Epithelial cell of proximal tubule (primary cell): ENCODE data around the gene CHN2. TPM values are rescaled to one million over a fixed set of nuclear protein-coding genes. Genes with fewer than 3 reads are reported as not detected.

Experiments
- DNase-seq: peaks from one replicate; pipeline ENCODE4 v3.0.0-alpha.2; 2011; ENCODE audit warnings: low read depth
- H3K4me3 ChIP-seq: 2 replicates; pipeline ENCODE4 v1.5.1; 2011; ENCODE audit warnings: low read depth, mild to moderate bottlenecking, low read length
- total RNA-seq: library from RNA; depleted of rRNA; stranded (reverse); fragments of >200 nt; gene quantifications from 2 replicates; pipeline ENCODE4 v1.2.3, GENCODE V29; 2015
- TF ChIP-seq, protein P1 (sequence below): conservative IDR thresholded peaks from 2 replicates; pipeline ENCODE4 v1.5.1; 2012; ENCODE audit warnings: low read depth, mild to moderate bottlenecking, low read length

The CHN2 gene
- total RNA-seq, 1 donor from 2014 or later: 0.35 TPM

DNA sequence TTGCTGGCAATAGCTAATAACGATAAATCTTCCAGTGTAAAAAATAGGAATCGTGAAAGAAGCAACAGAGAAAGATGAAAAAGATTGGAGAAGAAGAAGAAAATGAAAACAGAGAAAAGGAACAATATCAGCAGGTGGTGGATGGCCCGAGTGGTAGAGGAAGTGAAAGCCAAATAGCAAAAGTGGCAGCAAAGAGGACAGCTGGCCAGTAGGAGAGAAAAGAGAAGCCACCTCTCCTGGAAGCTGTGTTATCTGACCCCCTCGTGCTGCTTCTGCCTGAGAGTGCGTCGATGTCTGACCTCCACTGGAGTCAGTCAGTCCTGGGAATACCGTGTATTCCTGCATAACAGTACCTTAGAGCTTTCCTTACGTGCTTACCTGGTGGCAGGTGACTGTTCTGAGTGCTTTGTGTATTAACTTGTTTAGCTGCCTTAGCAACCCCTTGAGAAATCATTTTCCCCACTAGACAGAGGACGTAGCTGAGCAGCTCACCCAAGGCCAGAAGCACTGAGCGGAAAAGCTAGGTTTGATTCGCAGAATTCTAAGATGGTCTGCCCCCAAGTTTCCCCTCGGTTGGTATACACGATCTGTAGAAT is 88.3 kb downstream of the CHN2 start:
- DNase-seq: no peak
- H3K4me3 ChIP-seq: no peak overlapping the region
- TF ChIP-seq, protein P1, sequence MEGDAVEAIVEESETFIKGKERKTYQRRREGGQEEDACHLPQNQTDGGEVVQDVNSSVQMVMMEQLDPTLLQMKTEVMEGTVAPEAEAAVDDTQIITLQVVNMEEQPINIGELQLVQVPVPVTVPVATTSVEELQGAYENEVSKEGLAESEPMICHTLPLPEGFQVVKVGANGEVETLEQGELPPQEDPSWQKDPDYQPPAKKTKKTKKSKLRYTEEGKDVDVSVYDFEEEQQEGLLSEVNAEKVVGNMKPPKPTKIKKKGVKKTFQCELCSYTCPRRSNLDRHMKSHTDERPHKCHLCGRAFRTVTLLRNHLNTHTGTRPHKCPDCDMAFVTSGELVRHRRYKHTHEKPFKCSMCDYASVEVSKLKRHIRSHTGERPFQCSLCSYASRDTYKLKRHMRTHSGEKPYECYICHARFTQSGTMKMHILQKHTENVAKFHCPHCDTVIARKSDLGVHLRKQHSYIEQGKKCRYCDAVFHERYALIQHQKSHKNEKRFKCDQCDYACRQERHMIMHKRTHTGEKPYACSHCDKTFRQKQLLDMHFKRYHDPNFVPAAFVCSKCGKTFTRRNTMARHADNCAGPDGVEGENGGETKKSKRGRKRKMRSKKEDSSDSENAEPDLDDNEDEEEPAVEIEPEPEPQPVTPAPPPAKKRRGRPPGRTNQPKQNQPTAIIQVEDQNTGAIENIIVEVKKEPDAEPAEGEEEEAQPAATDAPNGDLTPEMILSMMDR: no peak

DNA sequence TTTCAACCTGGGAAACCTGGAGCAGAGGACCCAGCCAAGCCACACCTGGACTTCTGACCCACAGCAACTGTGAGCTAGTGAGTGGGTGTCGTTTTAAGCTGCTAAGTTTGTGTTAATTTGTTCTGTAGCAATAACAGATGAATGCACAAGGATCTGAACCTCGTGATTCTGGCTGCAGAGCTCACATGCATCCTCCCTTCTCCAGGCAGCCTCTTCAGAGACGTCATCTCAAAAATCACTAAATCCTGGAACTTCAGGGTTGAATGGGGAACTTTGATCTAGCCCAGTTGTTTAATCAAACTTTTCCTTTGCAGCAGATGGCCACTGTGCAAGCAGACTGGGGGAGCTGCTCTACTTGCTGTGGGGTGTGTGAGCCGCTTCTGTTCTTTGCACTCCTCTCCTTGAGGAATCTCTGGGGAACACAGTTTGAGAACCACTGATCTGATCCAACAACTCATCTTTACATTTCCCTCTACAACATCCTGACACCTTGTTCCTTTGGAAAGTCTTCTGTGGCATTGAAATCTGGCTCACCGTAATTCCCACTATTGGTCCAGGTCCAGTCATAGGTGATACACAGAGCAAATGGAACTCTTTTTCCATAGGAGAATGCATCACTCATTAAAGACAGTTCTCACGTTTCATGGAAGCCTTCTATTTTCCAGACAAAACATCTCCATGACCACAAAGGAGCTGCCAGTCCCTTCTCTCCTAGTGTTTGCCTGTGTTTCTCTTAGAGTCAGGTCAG is 90.3 kb downstream of the CHN2 start:
- TF ChIP-seq, protein P1: no peak
- no peak for DNase-seq
- no peak overlapping the region for H3K4me3 ChIP-seq

GRCh38 chr7:29285444-29285793 is 90.8 kb downstream of the CHN2 start:
- TF ChIP-seq, protein P1: no peak
- H3K4me3 ChIP-seq: no peak overlapping the region
- DNase-seq: peak; percentile 77

DNA sequence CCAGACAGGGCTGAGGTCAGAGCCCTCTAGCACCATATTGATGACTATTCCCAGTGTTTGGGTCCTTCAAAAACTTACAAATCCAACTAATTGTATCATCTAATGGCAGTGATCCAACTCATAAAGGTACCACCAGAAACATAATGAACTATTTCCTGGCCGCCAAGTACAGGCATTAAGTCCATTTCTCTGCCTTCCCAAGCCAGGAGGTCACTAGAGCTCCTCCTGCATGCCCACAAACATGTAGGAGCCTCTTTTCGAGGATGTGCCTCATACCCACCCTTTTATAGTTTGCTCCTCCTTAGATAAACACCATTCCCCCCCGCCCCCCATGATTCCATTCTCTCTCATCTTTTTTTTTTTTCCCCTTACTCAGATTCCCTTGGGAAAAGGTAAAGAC is 91.3 kb downstream of the CHN2 start:
- no peak for DNase-seq
- TF ChIP-seq, protein P1: no peak
- no peak overlapping the region for H3K4me3 ChIP-seq

DNA sequence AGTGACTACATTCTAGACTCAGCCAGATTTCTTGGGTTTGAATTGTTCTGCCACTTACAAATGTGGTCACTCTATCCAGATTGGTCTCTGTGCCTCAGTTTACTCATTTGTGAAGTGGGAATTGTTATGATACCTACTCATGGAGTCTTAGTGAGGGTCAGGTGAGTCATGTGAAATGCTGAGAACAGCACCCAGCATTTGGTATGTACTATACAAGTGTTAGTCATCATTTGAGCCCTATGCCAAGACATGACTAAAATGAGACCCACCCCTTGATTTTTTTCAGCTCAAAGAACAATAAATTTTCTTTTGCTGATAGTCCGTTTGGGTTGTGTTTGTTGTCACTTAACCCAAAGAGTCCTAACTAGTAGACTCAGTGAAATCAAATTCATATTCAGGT is 92.8 kb downstream of the CHN2 start:
- TF ChIP-seq, protein P1: no peak
- no peak overlapping the region for H3K4me3 ChIP-seq
- DNase-seq: peak; percentile 72

- no peak for DNase-seq
- TF ChIP-seq, protein P1: no peak
- no peak overlapping the region for H3K4me3 ChIP-seq
Observed at GRCh38 chr7:29288181-29289091, 93.9 kb downstream of the CHN2 start.
